GM21528 (cell line): ENCODE results near the gene CSPG4.
"Not testable (repeated sequence)": the region's sequence is repeated elsewhere in the genome, so short reads cannot be mapped to it uniquely, and the experiment has no call there.

Experiments used
- ATAC-seq: cut with Tn5 transposase; IDR thresholded peaks from one replicate; pipeline ENCODE4 v1.9.1; 2021; ENCODE audit warnings: mild to moderate bottlenecking, moderate library complexity; ENCODE audit not compliant: unreplicated experiment, low FRiP score

Gene CSPG4

DNA sequence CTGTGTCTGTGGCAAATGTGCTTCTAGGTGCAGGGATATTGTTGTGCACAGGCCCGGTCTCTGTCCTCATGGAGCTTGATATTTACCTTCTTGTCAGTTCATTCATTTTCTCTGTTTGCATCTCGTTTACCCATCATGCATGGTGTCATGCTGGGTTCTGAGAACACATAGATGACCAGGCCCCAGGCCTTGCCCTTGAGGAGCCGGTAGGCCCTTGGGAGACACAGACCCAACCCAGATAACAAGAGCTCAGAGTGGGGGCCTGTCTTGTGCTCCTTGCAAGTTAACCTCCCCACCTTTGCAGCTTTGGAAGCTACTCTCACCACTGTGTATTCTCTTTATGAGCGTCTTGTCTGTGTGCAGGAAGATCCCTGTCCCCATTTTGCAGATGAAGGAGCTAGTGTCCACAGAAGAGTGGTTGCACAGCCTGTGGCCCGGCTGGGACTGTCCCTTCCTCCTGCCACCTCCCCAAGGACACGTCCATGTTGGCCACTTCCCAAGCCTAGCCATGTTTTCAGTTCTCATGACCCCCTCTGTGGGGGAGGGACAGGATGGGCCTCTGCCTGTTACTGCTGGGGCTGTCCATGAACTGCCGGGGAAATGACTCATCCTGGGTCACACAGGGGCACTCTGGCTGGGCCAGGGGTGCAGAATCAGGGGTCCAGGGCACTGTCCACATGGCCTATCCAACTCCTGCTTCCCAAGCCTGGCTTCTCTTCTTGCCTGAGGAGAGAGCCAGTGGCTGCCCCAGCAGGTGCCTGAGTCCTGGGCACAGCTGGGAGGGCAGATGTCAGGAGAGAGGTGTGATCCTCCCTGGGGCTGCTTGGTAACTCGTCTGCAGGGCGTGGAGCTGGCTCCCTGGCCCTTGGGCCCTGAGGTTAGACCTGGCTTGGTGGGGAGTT is 61.5 kb downstream of the CSPG4 start:
- no peak for ATAC-seq

- no peak for ATAC-seq
Measured at GRCh38 chr15:75649848-75650247, 62.8 kb downstream of the CSPG4 start.

- no peak for ATAC-seq
Measured at GRCh38 chr15:75649045-75649761, 63.4 kb downstream of the CSPG4 start.

DNA sequence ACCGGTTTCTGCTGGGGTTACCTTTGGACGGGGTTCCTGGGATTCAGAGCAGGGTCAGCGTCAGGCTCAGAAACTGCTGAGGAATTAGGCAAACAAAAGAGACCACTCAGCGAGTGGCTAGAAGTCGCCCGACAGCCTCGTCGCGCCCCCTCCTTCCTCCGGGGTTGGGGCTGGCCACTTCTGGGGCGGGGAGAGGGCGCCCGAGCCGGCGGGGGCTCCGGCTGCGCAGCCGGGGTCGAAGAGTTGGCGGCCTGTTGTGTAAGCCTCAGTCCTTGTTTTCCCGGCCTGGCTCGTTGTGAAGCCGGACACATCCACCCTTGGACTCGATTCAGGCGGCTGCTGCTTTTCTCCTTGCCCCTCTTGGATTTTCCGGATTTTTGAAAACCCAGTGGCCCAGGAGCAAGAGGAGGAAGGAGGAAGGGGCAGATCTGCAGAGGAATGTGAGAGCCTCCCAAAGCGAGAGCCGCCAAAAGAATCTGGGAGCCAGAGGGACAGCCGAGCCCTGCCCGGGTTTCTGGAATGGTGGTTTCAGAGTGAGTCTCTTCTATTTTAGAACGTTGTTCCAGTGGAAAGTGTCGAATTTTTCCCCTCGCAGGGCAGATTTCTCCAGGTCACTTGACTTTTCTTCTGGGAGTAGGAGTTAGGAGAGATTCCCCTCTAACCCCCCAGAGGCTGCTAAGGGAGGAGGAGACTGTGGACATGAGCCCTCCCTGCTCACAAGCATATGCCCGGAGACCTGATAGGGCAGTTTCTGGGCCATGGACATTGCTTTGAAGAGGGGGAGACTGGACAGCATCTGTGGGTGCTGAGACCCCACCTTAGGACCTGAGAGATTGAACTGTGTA is 64.3 kb downstream of the CSPG4 start:
- no peak for ATAC-seq

GRCh38 chr15:75647370-75648155 is 65.1 kb downstream of the CSPG4 start, which contains the start of gene SNX33:
TSS of gene SNX33 (plus strand) at chr15:75647912. CDS start at chr15:75649103, 1,191 bp downstream.
- ATAC-seq, result no peak

GRCh38 chr15:75646944-75647364 is 65.7 kb downstream of the CSPG4 start:
- no peak for ATAC-seq

DNA sequence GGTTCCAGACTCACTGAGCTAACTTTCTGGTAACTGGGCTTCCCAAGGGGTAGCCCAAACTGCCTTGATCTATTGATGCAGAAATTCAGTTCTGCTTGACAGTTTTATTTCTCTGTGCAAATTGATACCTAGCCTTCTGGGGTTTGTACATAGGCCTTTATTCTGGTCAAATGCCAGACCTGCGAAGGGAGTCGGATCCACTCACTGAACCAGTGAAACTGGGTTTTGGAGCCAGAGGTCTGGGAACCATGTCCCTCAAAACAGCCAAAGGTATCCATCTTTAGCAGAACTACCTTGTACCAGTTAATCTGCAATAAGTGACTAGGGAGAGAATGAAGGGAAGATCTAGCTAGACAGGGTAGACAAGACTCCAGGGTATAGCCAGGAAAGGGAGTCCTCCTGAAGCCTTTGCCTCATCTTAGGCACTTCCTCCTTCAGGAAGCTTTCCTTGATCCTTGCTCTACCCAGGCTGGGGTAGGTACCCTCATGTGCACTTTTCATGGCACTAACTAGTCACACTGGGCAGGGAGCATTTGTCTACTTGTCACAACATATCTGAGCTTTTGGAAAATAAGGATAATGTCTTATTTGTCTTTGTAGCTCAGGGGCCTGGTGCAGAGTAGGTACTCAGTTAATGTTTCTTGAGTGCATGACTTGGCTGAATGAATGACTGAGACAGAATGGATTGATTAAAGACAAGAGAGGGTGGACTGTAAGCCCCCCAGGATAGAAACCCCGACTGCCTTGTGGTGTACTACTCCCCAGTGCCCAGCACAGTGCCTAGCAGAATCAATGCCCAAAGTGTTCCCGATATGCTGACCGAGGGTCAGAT is 66.3 kb downstream of the CSPG4 start:
- no peak for ATAC-seq

DNA sequence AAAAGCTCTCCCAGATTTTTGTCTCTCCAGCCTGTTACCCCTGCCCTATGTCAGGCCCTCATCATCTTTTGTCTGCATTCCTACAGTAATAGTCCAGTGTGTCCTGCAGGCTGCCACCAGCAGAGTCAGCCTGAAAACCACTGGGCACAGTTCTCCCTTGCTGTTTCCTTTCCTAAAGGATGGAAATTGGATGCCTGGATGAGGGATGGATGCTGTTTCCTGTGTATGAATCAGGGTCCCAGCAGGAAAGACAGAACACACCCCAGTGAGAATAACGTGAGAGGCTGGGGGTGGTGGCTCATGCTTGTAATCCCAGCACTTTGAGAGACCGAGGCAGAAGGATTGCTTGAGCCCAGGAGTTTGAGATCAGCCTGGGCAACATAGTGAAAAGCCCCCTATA is 68.3 kb downstream of the CSPG4 start:
- no peak for ATAC-seq

DNA sequence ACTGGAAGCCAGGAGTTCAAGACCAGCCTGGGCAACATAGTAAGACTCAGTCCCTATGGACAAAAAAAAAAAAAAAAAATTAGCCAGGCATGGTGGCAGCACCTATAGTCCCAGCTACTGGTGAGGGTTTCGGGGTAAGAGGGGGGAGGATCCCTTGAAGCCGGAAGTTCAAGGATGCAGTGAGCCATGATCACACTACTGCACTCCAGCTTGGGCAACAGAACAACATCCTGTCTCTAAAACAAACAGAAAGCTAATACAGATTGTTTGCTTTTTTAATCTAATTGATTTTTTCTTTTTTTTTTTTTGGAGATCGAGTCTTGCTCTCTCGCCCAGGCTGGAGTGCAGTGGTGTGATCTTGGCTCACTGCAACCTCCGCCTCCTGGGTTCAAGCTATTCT is 71.0 kb downstream of the CSPG4 start:
- ATAC-seq, result no peak

GRCh38 chr15:75641179-75641503 is 71.5 kb downstream of the CSPG4 start:
- no peak for ATAC-seq

- ATAC-seq, result peak; percentile 32
Measured at GRCh38 chr15:75640483-75641178, 72.0 kb downstream of the CSPG4 start.

DNA sequence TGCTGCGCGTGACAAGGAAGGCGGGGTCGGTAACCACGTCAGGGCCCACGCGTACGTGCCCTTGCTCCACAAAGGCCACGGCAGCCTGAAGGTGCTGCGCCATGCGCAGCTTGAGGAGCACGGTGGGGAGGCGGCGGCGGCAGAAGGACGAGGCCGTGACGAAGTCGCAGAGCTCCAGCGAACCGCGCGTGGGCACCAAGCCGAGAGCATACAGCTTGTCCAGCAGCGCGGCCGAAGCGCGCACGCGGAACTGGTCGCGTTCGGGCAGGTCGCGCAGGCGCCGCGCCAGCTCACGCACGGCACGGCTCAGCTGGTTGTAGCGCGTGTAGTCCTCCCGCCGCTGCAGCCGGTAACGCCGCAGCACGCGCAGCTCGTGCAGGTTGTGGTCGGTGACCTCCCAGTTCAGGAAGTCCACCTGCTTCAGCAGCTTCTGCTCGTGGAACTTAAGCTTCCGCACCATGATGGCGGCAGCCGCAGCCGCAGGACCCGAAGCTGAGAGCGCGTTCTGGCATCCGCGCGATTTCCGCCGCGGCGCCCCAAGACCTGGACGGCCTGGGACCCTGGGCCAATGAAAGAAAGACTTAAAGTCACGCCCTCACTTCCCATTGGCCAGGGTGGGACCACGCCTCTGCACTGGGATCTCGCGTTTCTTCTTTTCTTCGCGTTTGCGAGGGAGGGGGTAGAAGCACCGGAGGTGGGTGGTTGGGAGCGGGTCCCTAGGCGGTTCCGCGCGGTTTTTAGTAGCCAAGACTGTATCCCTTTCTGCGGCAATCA is 72.8 kb downstream of the CSPG4 start, which contains the start of gene IMP3:
Gene IMP3 (minus strand): TSS at position 516 of the 774 bp plus-strand sequence. CDS start 56 bp downstream, at position 460.
- peak; percentile 92 for ATAC-seq

DNA sequence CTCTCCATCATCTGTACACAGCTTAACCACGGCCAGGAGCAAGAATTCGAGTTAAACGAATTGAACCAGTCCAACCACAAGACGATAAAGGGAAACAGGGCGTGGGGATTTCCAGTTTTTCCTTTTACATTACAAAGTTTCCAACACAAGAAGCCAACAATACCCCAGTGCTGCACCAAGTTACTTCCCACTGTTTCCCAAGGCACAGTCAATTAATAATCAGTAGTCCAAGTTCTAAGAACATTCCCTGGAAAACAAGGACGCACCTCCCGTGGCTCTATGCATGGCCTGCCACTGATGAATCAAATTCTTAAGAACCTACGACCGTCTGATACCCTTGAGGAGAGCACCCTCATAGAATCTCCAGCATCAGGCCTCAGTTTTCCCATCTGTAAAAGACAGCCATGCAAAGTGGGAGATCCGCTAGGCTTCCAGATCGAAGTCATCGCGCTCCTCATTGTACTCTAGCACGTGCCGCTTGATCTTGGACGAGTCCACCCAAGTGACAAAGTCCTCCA is 73.4 kb downstream of the CSPG4 start:
- no peak for ATAC-seq

GRCh38 chr15:75637245-75638009 is 75.2 kb downstream of the CSPG4 start:
- ATAC-seq, result no peak

- ATAC-seq, result no peak
Measured at GRCh38 chr15:75636026-75636425, 76.6 kb downstream of the CSPG4 start.

DNA sequence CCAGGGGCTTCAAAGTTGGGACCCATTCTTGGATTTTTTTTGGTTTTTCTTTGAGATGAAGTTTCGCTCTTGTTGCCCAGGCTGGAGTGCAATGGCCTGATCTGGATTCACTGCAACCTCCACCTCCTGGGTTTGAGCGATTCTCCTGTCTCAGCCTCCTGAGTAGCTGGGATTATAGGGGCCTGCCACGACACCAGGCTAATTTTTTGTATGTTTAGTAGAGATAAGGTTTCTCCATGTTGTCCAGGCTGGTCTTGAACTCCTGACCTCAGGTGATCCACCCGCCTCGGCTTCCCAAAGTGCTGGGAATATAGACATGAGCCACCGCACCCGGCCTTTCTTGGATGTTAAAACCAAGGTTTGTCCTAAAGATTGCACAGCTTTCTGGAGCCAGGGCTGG is 78.7 kb downstream of the CSPG4 start:
- ATAC-seq, result not testable (repeated sequence)

DNA sequence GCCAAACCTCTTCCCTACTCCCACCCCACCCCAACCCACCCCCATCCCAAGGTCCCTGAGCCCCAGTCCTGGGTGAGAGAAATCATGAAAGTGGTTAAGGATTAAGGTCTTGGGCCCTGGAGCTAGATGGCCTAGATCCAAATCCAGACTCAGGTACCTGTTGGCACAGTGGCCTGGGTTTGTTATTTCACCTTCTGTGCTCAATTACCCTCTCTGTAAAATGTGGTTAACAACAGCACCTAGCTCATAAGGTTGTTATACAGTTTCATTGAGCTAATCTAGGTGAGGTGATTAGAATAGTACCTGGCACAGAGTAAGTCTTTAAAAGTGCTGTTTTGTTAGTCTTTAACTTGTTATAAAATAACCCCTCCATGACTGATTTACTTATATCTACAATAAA is 80.7 kb downstream of the CSPG4 start:
- no peak for ATAC-seq
